ENCODE measurements around the gene ZNF81. TPM values are rescaled to one million over a fixed set of nuclear protein-coding genes. Genes with fewer than 3 reads are reported as not detected.
A peak's percentile ranks its signal among the peaks of the same experiment; 100 is the strongest.

The ZNF81 gene
- total and polyA plus RNA-seq, 2 experiments from 2014 or later = 6.1 to 8.9 TPM

DNA sequence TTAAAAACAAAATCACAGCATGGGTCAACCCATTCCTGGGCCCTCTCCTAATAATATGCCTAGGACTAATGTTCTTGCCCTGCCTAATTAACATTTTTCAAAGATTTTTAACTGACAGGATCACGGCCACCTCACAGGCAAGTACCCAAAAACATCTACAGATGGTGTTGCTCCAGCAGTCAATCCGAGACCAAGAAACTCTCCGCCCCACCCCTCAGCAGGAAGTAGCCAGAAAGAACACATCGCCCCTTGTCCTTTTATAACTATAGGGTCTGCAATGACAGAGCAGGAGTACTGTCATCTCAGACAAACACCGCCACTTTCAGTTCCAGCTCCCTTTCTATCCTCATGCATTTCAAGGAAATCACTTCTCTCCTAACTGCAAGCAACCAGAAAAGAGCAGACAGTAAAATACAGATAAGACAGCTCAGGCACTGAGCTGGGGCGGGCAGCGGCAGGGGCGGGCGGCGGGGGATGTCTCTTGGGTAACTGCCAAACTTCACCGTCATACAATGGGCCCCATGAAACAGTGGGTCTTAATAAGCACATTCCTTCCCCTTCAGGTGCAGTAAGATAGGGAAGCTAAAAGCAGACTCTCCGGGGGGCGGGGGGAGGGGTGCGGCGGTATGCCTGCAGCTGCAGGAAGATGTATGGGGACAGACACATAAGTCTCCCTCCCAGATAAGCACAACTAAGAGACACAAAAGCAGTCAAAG lies 99.7 kb downstream of the ZNF81 start (continued):
- TF ChIP-seq STAT1 (IDR thresholded peaks at IDR 0.05; ENCODE audit: unreplicated experiment) (no peak), EZH2phosphoT487 (IDR thresholded peaks at IDR 0.05; ENCODE audit: unreplicated experiment) (no peak), ZNF114 (CRISPR knock-in tag; IDR thresholded peaks at IDR 0.05) (no peak)
- TF ChIP-seq, protein P1, sequence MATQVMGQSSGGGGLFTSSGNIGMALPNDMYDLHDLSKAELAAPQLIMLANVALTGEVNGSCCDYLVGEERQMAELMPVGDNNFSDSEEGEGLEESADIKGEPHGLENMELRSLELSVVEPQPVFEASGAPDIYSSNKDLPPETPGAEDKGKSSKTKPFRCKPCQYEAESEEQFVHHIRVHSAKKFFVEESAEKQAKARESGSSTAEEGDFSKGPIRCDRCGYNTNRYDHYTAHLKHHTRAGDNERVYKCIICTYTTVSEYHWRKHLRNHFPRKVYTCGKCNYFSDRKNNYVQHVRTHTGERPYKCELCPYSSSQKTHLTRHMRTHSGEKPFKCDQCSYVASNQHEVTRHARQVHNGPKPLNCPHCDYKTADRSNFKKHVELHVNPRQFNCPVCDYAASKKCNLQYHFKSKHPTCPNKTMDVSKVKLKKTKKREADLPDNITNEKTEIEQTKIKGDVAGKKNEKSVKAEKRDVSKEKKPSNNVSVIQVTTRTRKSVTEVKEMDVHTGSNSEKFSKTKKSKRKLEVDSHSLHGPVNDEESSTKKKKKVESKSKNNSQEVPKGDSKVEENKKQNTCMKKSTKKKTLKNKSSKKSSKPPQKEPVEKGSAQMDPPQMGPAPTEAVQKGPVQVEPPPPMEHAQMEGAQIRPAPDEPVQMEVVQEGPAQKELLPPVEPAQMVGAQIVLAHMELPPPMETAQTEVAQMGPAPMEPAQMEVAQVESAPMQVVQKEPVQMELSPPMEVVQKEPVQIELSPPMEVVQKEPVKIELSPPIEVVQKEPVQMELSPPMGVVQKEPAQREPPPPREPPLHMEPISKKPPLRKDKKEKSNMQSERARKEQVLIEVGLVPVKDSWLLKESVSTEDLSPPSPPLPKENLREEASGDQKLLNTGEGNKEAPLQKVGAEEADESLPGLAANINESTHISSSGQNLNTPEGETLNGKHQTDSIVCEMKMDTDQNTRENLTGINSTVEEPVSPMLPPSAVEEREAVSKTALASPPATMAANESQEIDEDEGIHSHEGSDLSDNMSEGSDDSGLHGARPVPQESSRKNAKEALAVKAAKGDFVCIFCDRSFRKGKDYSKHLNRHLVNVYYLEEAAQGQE (IDR thresholded peaks at IDR 0.05; ENCODE audit: unreplicated experiment) = no peak
- TF ChIP-seq, protein P2, sequence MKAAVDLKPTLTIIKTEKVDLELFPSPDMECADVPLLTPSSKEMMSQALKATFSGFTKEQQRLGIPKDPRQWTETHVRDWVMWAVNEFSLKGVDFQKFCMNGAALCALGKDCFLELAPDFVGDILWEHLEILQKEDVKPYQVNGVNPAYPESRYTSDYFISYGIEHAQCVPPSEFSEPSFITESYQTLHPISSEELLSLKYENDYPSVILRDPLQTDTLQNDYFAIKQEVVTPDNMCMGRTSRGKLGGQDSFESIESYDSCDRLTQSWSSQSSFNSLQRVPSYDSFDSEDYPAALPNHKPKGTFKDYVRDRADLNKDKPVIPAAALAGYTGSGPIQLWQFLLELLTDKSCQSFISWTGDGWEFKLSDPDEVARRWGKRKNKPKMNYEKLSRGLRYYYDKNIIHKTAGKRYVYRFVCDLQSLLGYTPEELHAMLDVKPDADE (IDR thresholded peaks at IDR 0.05) = no peak

DNA sequence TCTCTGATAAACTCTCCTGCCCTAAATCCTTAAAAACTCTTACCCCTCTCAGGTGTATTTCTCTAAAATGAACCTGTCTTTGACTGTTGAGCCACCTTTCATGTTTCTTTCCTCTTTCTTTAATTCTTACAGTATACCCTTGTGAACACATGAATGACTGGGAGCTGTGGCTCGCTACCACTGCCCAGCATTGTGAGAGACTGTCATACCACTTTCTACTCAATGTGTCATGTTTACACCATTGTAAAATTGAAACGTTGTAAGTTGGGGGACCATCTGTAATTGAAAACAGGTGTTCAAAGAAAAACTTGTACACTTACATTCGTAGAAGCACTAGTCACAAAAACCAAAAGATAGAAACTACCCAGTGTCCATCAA lies 100.2 kb downstream of the ZNF81 start:
- Histone ChIP-seq H4K20me1 (replicated peaks; ENCODE audit: insufficient read depth) (no peaks in the 10 kb centered on the region), H3K27ac (ENCODE audit: low read depth) (no peak overlapping the region), H3K4me3 (peak overlapping the region; percentile 39; the same call in 1 of the 2 replicates), H3F3A (replicated peaks; ENCODE audit: low read depth) (no peaks in the 10 kb centered on the region), H2AFZ (no peak overlapping the region), H3K36me3 (ENCODE audit: insufficient read depth) (no peaks in the 10 kb centered on the region), H3K27me3 (ENCODE audit: insufficient read depth) (no peaks in the 10 kb centered on the region), H3K9me2 (ENCODE audit: insufficient read depth) (no peaks in the 10 kb centered on the region), H3K4me1 (ENCODE audit: insufficient read depth) (peaks cover 8% of the 10 kb centered on the region; the same call in 1 of the 2 replicates), H3K79me2 (replicated peaks; ENCODE audit: insufficient read depth) (no peaks in the 10 kb centered on the region), H3K4me2 (no peak overlapping the region)
- Mint-ChIP-seq H3K27me3 (ENCODE audit: insufficient read depth, low read depth, poor library complexity) (peaks cover 1% of the 10 kb centered on the region), H3K4me3 (peak overlapping the region; percentile 59; the same call in 2 of the 3 replicates), H3K36me3 (ENCODE audit: low read depth) (no peaks in the 10 kb centered on the region), H3K4me1 (peaks cover 15% of the 10 kb centered on the region), H3K9me3 (no peaks in the 10 kb centered on the region; the same call in 2 of the 3 replicates), H3K27ac (peak overlapping the region; percentile 56; the same call in 1 of the 2 replicates)
- no peak for DNase-seq (ENCODE audit: low spot score)
- ATAC-seq = no peak
- TF ChIP-seq ZNF331 (CRISPR knock-in tag; IDR thresholded peaks at IDR 0.05; ENCODE audit: low read depth) = no peak
- TF ChIP-seq, protein P2 (IDR thresholded peaks at IDR 0.05) = no peak

DNA sequence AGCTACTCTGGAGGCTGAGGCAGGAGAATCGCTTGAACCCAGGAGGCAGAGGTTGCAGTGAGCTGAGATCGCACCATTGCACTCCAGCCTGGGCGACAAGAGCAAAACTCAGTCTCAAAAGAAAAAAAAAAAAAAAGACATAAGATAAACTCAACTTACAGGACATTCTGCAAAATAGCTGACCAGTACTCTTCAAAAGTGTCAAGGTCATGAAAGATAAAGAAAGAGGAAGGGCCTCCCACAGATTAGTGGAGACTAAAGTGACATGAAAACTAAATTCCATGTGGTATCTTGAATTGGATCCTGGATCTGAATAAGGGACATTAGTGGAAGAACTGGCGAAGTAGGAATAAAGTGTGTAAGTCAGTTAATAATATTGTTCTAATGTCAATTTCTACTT lies 103.7 kb downstream of the ZNF81 start:
- Histone ChIP-seq H3K9me2 (ENCODE audit: insufficient read depth) (no peaks in the 10 kb centered on the region), H3K4me1 (ENCODE audit: insufficient read depth) (peaks cover 7% of the 10 kb centered on the region; the same call in 1 of the 2 replicates), H3K27ac (ENCODE audit: low read depth) (no peak overlapping the region), H3K36me3 (ENCODE audit: insufficient read depth) (no peaks in the 10 kb centered on the region), H3K4me3 (no peak overlapping the region), H4K20me1 (replicated peaks; ENCODE audit: insufficient read depth) (no peaks in the 10 kb centered on the region), H3K27me3 (ENCODE audit: insufficient read depth) (no peaks in the 10 kb centered on the region), H3F3A (replicated peaks; ENCODE audit: low read depth) (no peaks in the 10 kb centered on the region), H3K79me2 (replicated peaks; ENCODE audit: insufficient read depth) (no peaks in the 10 kb centered on the region), H2AFZ (no peak overlapping the region), H3K4me2 (no peak overlapping the region)
- no peak for DNase-seq (ENCODE audit: low spot score)
- H3K9me3 Mint-ChIP-seq = peaks cover 6% of the 10 kb centered on the region
- no peaks in the 10 kb centered on the region for H3K36me3 Mint-ChIP-seq (ENCODE audit: low read depth)
- peaks cover 1% of the 10 kb centered on the region for H3K27me3 Mint-ChIP-seq (ENCODE audit: insufficient read depth, low read depth, poor library complexity)
- no peak overlapping the region for H3K27ac Mint-ChIP-seq
- no peak overlapping the region for H3K4me3 Mint-ChIP-seq
- H3K4me1 Mint-ChIP-seq = peaks cover 14% of the 10 kb centered on the region
- no peak for ATAC-seq
- no peak for TF ChIP-seq CREB1 (CRISPR knock-in tag; IDR thresholded peaks at IDR 0.05; ENCODE audit: low read depth)
- TF ChIP-seq, protein P2 (IDR thresholded peaks at IDR 0.05) = no peak
- TF ChIP-seq STAT1 (IDR thresholded peaks at IDR 0.05; ENCODE audit: unreplicated experiment) = no peak
- TF ChIP-seq, protein P3, sequence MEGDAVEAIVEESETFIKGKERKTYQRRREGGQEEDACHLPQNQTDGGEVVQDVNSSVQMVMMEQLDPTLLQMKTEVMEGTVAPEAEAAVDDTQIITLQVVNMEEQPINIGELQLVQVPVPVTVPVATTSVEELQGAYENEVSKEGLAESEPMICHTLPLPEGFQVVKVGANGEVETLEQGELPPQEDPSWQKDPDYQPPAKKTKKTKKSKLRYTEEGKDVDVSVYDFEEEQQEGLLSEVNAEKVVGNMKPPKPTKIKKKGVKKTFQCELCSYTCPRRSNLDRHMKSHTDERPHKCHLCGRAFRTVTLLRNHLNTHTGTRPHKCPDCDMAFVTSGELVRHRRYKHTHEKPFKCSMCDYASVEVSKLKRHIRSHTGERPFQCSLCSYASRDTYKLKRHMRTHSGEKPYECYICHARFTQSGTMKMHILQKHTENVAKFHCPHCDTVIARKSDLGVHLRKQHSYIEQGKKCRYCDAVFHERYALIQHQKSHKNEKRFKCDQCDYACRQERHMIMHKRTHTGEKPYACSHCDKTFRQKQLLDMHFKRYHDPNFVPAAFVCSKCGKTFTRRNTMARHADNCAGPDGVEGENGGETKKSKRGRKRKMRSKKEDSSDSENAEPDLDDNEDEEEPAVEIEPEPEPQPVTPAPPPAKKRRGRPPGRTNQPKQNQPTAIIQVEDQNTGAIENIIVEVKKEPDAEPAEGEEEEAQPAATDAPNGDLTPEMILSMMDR (conservative IDR thresholded peaks at IDR 0.05; ENCODE audit: low read depth in 2 of 2) = no peak

All from GM23338 (cell line).